GM12891 (cell line): ENCODE results near the gene RNF121.

ENCODE experiments used
- POLR2A ChIP-seq: IDR thresholded peaks from 2 replicates; pipeline ENCODE4 v1.6.1; 2011; ENCODE audit warnings: low read depth, low read length, control low read depth
- POLR2AphosphoS5 ChIP-seq: IDR thresholded peaks from 2 replicates; pipeline ENCODE4 v1.6.1; 2011; ENCODE audit warnings: low read depth, low read length, control low read depth

DNA sequence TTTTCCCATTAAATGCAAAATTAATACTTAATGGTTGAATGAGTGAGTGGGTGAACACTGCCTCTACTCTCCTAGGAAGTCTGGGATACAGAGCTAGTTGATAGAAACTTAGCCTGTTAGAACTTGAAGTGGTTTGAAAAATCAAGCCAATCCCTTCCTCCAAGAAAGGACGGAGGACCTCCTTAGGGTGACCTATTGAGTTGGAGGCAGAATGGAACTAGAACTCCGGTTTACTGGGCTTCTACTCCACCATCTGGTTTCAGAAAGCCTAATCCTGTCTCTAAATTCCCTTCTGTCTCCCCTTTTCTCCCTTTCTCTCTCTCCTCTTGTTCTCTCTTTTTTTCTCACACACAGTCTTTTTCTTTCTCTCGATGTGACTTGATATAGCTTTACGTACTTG lies 50.2 kb downstream of the RNF121 start:
- TF ChIP-seq POLR2A (no peak), POLR2AphosphoS5 (no peak)
